ENCODE results near the gene UBA6. TPM values are rescaled to one million over a fixed set of nuclear protein-coding genes. Genes with fewer than 3 reads are reported as not detected.

The UBA6 gene
- total RNA-seq, 1 donor from 2014 or later, result 62.7 TPM

DNA sequence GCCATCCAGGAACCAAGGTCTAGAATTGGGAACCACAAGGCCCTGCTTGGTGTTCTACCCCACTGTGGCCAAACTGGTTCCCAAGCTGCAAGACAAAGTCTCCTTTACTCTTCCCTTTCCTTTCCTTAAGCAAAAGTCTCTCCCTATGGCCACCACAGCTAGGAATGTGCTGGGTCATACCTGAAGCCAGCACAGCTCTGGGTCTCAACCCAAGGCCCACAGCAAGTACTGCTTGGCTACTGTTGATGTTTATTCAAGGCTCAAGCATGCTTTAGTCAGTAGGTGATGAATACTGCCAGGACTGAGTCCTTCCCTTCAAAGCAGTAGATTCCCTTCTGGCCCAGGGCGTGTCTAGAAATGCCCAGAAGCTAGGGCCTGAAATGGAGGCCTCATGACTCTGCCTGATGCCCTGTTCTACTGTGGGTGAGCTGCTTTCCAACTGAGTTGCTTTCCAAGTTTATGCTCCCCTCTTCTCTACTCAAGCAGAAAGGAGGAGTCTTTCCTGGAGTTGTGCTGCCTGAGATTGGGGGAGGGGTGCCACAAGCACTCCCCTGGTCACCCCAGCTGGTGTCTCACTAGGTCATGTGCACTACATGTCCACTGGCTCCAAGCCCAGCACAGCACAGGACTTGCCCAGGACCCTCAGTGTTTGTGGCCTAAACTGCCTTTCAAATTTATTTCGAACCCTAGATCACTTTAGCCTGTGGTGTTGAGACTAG is 97.5 kb downstream of the UBA6 start:
- no peak for ATAC-seq
- intact Hi-C loops (cut with DNase I), result no loop called here

DNA sequence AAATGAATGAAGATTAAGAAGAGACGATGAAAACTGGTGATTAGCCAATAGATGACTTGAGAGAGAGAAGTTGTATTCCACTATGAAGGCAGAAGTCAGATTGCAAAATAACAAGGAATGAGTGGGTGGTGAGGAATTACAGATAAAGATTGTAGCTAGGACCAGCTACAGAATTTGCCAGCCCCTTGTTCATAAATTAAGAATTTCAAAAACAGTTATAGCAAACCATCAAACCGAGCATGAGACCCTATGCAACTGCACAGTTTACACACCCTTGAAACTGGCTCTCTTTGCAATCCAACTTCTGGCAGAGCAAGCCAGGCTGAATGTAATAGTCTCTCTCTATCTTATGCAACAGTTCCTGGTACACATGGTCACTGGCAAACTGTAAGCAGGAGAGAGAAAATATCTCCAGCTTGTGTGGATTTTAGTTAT is 107.2 kb downstream of the UBA6 start:
- ATAC-seq, result no peak
- intact Hi-C loops (cut with DNase I), result no loop called here
- DNase-seq (ENCODE audit: low spot score), result no peak

More for the DNA sequence above, 97.5 kb downstream of the UBA6 start:
- no peak for DNase-seq (ENCODE audit: low spot score)

DNA sequence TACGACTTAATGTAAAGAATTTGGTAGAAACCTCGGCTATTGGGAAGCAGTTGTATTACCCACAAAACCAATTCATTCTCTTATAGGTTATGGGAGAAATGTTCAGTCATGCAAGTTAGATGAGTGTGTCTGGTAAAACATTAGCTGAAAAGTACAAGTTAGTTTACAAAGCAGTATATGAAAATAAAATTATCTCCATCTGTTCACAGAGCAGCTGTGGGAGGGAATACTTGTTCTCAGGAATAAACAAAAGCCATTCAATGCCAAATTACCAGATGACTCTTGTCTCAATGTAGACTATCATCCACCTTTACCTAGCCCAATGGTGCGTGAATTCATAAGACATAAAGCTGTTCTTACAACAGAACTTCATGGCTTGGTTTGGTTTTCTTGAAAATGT is 113.8 kb downstream of the UBA6 start:
- ATAC-seq (no peak), DNase-seq (ENCODE audit: low spot score) (no peak)
- intact Hi-C loops (cut with DNase I), result no loop called here

DNA sequence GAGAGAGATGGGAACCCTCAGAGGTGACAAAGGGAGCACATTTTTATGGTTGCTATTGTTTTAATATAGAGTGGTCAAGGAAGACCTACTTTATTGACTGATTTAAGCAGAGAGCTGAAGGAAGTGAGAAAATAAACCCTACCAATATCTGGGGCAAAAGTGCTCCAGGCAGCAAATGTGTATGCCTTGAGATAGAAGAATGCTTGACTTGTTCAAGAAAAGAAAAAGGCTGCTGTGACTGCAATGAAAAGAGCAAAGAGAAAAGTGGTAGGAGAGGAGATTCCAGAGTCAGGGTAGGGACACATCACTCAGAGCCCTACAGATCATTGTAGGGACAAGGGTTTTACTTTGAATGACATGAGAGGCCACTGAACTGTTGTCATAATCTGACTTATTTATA is 116.5 kb downstream of the UBA6 start:
- DNase-seq (ENCODE audit: low spot score) (no peak), ATAC-seq (no peak)
- intact Hi-C loops (cut with DNase I), result no loop called here

DNA sequence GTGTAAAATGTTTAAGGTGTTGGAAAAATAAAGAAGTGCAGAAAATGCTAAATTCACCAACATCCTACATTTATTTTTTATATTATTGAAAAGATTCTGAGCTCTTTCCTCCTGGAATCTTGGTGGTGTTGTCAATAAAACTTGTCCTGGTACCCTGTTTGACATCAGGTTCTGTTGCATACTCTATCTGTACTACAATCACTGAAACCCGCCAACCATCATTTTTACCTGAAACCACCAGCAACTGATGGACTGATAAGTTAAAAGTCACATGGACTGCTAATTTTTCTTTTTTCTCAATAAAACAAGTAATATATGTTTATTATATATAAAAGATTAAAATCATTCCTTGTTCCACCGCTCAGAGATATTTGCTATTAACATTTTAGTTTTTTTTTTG is 119.0 kb downstream of the UBA6 start:
- no peak for ATAC-seq
- intact Hi-C loops (cut with DNase I), result no loop called here
- DNase-seq (ENCODE audit: low spot score), result no peak

DNA sequence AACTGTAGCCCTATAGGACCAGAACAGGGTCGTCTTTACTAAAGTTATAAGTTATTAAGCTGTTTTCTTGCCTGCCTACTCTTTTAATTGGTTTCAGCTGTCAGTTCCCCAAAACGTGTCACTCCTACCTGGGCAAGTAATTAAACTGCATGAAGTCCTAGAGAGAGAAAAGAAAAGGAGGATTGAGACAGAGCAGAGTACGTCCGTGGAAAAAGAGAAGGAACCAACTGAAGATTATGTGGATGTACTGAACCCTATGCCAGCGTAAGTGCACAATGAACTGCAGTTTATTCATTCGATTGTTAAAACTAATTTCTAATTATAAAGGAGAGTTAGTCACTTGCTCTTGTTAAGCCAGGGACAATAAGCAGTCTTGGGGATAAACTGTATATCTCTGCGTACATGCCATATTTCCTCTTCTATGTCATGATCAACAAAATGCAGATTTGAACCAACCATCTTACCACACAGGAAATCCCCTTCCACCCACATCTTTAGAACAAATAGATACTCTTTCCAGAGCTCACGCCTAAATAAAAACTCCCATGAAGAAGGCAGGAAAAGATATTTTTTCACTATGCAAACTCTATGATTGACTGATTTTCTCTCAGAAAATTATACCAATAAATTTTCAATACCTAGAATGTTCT is 119.6 kb downstream of the UBA6 start:
- DNase-seq (ENCODE audit: low spot score) (no peak), ATAC-seq (no peak)
- intact Hi-C loops (cut with DNase I), result no loop called here

DNA sequence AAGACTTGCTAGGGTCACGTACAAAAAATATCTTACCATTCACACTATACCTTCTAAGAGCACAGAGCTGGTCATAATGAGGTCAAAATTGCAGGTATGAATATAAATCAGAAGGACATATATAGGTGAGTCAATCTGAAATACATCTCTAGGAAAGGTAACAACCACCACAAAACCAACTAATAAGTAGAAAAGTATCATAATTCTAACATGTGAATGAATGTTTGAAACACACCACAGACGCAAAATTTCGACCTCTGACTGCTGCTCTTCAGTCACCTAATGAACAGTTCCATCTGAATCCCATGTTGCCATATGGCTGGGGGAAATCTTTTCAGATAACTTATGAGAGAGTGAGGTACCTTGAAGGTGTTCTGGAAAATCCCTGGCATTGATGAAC is 120.4 kb downstream of the UBA6 start:
- DNase-seq (ENCODE audit: low spot score), result no peak
- intact Hi-C loops (cut with DNase I), result no loop called here
- no peak for ATAC-seq

DNA sequence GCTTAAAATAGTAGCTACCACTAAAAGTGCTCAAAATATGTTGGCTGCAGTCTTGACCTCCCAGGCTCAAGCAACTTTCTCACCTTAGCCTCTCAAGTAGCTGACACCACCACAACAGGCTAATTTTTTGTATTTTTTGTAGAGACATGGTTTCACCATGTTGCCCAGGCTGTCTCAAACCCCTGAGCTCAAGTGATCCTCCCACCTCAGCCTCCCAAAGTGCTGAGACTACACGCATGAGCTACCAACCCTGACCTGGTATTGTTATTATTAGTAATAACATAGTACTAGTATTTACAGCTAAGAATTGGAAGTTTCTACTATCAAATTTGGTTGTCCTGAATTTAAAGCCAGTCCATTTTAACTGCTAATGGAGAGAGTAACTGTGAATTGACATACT is 124.4 kb downstream of the UBA6 start:
- no peak for ATAC-seq
- intact Hi-C loops (cut with DNase I), result no loop called here

DNA sequence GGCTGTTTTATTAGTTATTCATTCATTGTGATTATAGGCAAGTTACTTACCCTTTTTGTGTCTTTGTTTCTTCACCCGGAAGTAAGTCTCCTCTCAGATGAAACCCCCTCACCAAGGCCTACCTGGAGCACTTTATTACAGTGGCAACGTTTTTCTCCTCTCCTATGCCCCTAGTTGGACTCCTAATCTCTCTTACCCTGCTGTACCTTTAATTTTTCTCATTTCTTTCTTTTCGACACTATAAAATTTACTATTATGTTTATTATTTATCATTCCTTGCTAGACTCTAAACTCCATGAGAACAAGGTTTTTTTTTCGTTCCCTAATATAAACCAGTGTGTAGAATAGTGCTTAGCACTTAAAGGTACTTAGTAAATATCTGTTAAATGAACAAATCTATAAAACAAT is 124.9 kb downstream of the UBA6 start:
- intact Hi-C loops (cut with DNase I), result no loop called here
- ATAC-seq, result no peak
- no peak for DNase-seq (ENCODE audit: low spot score)

More for the DNA sequence above, 124.4 kb downstream of the UBA6 start:
- no peak for DNase-seq (ENCODE audit: low spot score)

DNA sequence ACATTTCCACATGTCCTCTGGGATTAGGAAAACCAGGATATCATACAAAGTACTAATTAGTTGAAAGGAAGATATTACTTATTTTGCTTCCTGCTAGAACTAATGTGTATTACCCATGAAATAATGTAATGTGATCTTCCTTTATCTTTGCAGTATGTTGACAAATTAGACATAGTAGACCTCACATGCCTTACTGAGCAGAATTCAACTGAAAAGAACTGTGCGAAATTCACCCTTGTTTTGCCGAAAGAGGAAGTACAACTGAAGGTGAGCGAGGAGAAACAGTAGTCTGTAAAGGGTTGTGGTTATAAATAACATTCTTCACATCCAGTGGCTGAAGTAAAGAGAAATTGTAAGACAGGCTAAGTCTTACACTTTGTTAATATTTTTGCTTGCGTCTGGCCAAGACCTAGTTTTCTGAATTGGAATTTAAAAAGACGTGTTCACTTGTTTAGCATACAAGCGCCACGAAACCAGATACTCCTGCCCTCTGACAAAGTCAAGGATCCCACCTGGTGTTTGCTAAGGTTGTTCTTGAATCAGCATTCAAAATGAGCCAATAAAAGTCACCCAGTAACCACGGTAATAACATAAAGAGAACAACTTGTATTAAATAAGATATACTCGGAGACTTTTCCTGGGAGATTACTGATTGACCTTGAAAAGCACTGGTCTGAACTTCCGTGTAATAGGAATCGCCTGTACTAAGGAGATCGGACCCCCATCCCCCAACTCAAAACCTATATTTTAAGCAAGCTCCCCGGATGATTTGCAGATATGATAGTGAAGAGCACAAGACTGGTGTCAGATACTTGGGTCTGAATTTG is 125.5 kb downstream of the UBA6 start:
- ATAC-seq (no peak), DNase-seq (ENCODE audit: low spot score) (no peak)
- intact Hi-C loops (cut with DNase I), result no loop called here

DNA sequence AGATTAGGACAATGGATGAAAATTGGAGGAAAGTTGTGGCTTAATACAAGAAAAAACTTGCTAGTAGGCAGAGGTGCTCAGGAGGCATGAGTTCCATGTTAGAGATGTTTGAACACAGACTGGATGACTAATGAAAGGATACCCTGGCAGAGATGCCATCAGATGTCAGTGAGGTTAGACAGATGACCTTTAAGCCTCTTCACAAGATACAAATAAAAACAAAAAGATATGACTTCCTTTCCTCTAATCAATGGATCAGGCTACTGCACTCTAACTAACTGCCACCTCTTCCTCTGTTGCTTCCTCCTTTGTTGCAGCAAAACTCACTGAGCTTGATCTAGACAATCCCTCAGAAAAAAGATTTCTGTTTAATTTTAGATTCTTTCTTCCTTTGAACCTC is 127.8 kb downstream of the UBA6 start:
- ATAC-seq (no peak), DNase-seq (ENCODE audit: low spot score) (no peak)
- intact Hi-C loops (cut with DNase I), result no loop called here

DNA sequence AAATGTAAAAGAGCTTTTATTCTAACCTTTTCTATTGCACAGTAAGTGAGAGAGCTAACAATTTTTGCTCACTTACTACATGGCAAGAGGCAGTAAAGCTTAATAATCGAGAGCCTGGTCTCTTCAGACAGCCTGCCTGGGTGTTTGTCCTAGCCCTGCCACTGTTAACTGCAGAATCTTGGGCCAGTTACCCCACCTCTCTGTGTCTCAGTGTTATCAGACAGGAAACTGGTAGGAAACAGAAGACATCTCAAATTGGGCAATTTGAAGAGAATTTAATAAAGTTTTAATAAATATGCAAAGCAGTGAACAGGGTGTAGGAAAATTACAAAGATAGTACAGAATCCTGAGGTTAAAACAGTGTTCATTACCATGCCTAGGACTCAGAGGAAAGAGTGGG is 129.0 kb downstream of the UBA6 start:
- DNase-seq (ENCODE audit: low spot score), result no peak
- no peak for ATAC-seq
- intact Hi-C loops (cut with DNase I), result no loop called here

DNA sequence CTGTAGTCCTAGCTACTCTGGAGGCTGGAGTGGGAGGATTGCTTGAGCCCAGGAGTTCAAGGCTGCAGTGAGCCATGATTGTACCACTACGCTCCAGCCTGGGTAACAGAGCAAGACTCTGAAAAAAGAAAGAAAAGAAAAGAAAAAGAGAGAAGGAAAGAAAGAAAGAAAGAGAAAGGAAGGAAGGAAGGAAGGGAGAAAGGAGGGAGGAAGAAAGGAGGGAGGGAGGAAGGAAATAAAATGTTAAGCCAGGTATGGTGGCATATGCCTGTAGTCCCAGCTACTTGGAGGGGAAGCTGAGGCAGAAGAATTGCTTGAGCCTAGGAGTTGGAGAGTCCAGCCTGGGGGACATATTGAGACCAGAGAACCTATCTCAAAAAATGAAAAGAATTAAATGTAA is 130.4 kb downstream of the UBA6 start:
- ATAC-seq (no peak), DNase-seq (ENCODE audit: low spot score) (no peak)
- intact Hi-C loops (cut with DNase I), result no loop called here

DNA sequence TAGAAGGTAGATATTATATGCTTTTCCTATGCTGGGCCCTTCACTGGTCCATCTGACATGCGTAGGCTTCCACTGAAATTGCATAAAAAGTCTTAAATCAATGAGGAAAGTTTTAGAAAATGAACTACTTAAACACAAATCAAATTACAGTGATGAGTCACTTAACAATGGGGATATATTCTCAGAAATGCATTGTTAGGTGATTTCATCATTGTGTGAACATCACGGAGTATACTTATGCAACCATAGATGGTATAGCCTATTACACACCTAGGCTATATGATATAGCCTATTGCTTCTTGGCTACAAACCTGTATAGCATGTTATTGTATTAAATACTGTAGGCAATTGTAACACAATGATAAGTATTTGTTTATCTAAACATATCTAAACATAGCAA is 132.1 kb downstream of the UBA6 start:
- intact Hi-C loops (cut with DNase I), result no loop called here
- DNase-seq (ENCODE audit: low spot score) (no peak), ATAC-seq (no peak)

DNA sequence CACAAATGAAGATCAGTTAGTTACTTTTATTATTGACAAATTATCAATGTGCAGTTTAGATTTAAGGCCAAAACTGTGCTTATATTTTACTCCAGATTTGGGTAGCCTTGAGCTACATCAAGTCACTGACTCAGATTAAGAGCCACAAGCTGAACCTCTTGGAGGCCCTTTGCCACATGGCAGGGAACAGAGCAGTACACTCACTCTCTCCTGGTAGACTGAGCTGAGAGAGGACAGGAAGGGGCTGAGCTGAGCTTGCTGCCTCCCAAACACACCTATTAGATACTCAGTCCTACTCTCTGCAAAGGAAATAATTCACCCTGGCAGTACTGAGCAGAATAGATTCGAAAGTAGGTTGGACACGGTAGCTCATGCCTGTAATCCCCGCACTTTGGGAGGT is 134.6 kb downstream of the UBA6 start:
- no peak for ATAC-seq
- DNase-seq (ENCODE audit: low spot score), result no peak
- intact Hi-C loops (cut with DNase I), result no loop called here

DNA sequence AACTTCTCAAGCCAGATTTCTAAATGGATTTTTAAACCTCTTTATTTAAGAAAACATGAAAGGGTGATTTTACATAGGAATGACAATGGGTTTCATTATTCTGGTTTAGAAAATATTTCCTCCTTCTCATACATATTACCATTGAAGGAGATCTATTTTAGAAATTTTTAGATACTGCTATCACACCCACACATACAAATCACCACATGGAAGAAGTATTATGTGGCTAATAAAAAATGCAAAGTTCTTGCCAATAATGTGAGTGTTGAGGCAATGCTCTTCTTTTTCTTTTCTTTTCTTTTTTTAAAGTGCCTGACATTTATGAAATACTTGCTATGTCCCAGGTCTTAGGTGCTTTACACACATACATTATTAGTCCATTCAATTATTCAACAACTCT is 135.7 kb downstream of the UBA6 start:
- ATAC-seq, result no peak
- intact Hi-C loops (cut with DNase I), result no loop called here
- no peak for DNase-seq (ENCODE audit: low spot score)

Measured in sciatic nerve (tissue), 2 donors.